K562 (cell line): ENCODE data around the gene PPP1R14C. TPM values are rescaled to one million over a fixed set of nuclear protein-coding genes. Genes with fewer than 3 reads are reported as not detected.

Source experiments
- ATAC-seq: fragments of 200-7000 bp; cut with Tn5 transposase; 3 replicates; pipeline ENCODE4 v1.9.1; 2020; ENCODE audit warnings: moderate library complexity
- BruUV-seq: library from RNA; stranded (reverse); fragments of 400-500 nt; replicated peaks from 2 replicates; lab custom pipeline; 2021; lab: Mats Ljungman, UMichigan
- CTCF ChIA-PET: fragments of 300-600 bp; formaldehyde crosslinking; extraction: SDS; loops from one replicate; lab custom pipeline; 2021; ENCODE audit warnings: low intra/inter-chr PET ratio; lab: Yijun Ruan, JAX
- POLR2A ChIA-PET: fragments of 300-600, 350-650 bp; sonication (Branson Sonifier 250); formaldehyde crosslinking; extraction: SDS; loops from one replicate; lab custom pipeline; 2021; ENCODE audit warnings: antibody characterized with exemption, inconsistent platforms; lab: Yijun Ruan, JAX
- DNase-seq, 4 experiments: peaks; one replicate each; pipeline versions ENCODE4 v3.0.0 to v3.0.0-alpha.2; 2011 to 2018; ENCODE audit warnings: low spot score in 3 of 4, mixed read lengths in 3 of 4; ENCODE audit errors: extremely low read depth in 1 of 4
- FAIRE-seq: peaks from 2 replicates; lab custom pipeline; 2011; peaks lifted over from hg19 to GRCh38; lab: Jason Lieb, UNC
- H2AFZ ChIP-seq: 2 replicates; pipeline ENCODE4 v1.6.0; 2011; ENCODE audit warnings: low read depth, low read length, control low read depth, inconsistent platforms
- H3K27ac ChIP-seq: fragments of 200-600 bp; 3 replicates; pipeline ENCODE4 v1.8.0; 2011; ENCODE audit warnings: low read depth, mild to moderate bottlenecking, control low read depth, inconsistent platforms, low read length, moderate library complexity, mixed read lengths; ENCODE audit errors: extremely low read depth
- H3K27me3 ChIP-seq, 2 experiments: fragments of 300-600 bp in 1 of 2; 2 replicates in 1 of 2; 3 replicates in 1 of 2; pipeline versions ENCODE4 v1.6.0 to v1.8.0; 2011; ENCODE audit warnings: inconsistent platforms in 2 of 2, low read length in 2 of 2, mild to moderate bottlenecking in 1 of 2, mixed read lengths in 1 of 2, moderate library complexity in 1 of 2; ENCODE audit not compliant: control insufficient read depth in 2 of 2, insufficient read depth in 2 of 2
- H3K36me3 ChIP-seq: fragments of 300-600 bp; 3 replicates; pipeline ENCODE4 v1.8.0; 2011; ENCODE audit warnings: mild to moderate bottlenecking, low read length, inconsistent platforms; ENCODE audit not compliant: control insufficient read depth, insufficient read depth
- H3K4me1 ChIP-seq, 2 experiments: fragments of 200-600 bp in 1 of 2; replicated peaks in 1 of 2; 2 replicates in 1 of 2; 3 replicates in 1 of 2; pipeline versions ENCODE4 v1.5.1 to v1.8.0; 2011; ENCODE audit warnings: inconsistent platforms in 2 of 2, low read length in 2 of 2, mild to moderate bottlenecking in 1 of 2, mixed read lengths in 1 of 2, moderate library complexity in 1 of 2; ENCODE audit not compliant: control insufficient read depth in 2 of 2, insufficient read depth in 2 of 2
- H3K4me2 ChIP-seq: 2 replicates; pipeline ENCODE4 v1.6.1; 2011; ENCODE audit warnings: low read length, control low read depth, inconsistent platforms, mixed read lengths; ENCODE audit not compliant: insufficient read depth
- H3K4me3 ChIP-seq: fragments of 200-600 bp; sonication (generic), shearing (Covaris generic); 2 replicates; pipeline ENCODE4 v1.5.1; 2016; ENCODE audit warnings: control low read depth, inconsistent platforms
- H3K79me2 ChIP-seq: fragments of 200-600 bp; 3 replicates; pipeline ENCODE4 v1.8.0; 2011; ENCODE audit warnings: low read length, inconsistent platforms; ENCODE audit not compliant: control insufficient read depth, insufficient read depth
- H3K9ac ChIP-seq, 2 experiments: 2 replicates each; pipeline versions ENCODE4 v1.6.0 to v1.6.1; 2011; ENCODE audit warnings: low read depth in 2 of 2, low read length in 2 of 2, control low read depth in 1 of 2, inconsistent platforms in 1 of 2, mild to moderate bottlenecking in 1 of 2, mixed read lengths in 1 of 2; ENCODE audit not compliant: insufficient read depth in 1 of 2
- H3K9me1 ChIP-seq: one replicate; pipeline ENCODE4 v1.6.0; 2011; ENCODE audit warnings: inconsistent platforms, mild to moderate bottlenecking, low read length, moderate library complexity; ENCODE audit not compliant: control insufficient read depth, insufficient read depth
- H3K9me3 ChIP-seq: replicated peaks from 2 replicates; pipeline ENCODE4 v1.5.1; 2011; ENCODE audit warnings: low read depth, low read length, inconsistent platforms; ENCODE audit not compliant: control insufficient read depth, insufficient read depth
- H4K20me1 ChIP-seq: replicated peaks from 2 replicates; pipeline ENCODE4 v1.6.1; 2011; ENCODE audit warnings: low read length, inconsistent platforms, mixed read lengths; ENCODE audit not compliant: control insufficient read depth, insufficient read depth
- ARNT ChIP-seq, 2 experiments: fragments of 450-650 bp; IDR thresholded peaks; 2 replicates each; pipeline ENCODE4 v1.6.1; 2016; ENCODE audit warnings: mild to moderate bottlenecking in 1 of 2
- ETS2 ChIP-seq: IDR thresholded peaks from 2 replicates; pipeline ENCODE4 v1.6.1; 2016; ENCODE audit warnings: borderline replicate concordance, missing genetic modification characterization, mild to moderate bottlenecking, moderate library complexity, missing compliant biosample characterization; ENCODE audit not compliant: poor library complexity, severe bottlenecking
- FOSL1 ChIP-seq: fragments of 200-800 bp; sonication (Bioruptor generic); conservative IDR thresholded peaks from 2 replicates; pipeline ENCODE4 v1.6.1; 2016; ENCODE audit warnings: missing genetic modification characterization, missing compliant biosample characterization
- MIER1 ChIP-seq: fragments of 450-650 bp; IDR thresholded peaks from 2 replicates; pipeline ENCODE4 v1.6.1; 2016; ENCODE audit warnings: antibody characterized with exemption, mild to moderate bottlenecking, low read depth
- SAFB ChIP-seq: fragments of 200-400 bp; formaldehyde crosslinking; IDR thresholded peaks from 2 replicates; pipeline ENCODE4 v1.6.1; 2017; ENCODE audit warnings: low read depth, low read length, borderline replicate concordance
- TBL1XR1 ChIP-seq, 2 experiments: IDR thresholded peaks; 2 replicates each; pipeline ENCODE4 v1.6.1; 2012; ENCODE audit warnings: improper control_type of control experiment in 2 of 2, low read length in 2 of 2, mild to moderate bottlenecking in 1 of 2
- YY1 ChIP-seq, 3 experiments: IDR thresholded peaks; 2 replicates each; pipeline ENCODE4 v1.6.1; 2011; ENCODE audit warnings: low read length in 2 of 3, mild to moderate bottlenecking in 2 of 3, moderate library complexity in 2 of 3, borderline replicate concordance in 1 of 3, control low read depth in 1 of 3, low read depth in 1 of 3; ENCODE audit not compliant: insufficient read depth in 3 of 3, insufficient replicate concordance in 2 of 3, control insufficient read depth in 1 of 3, insufficient read length in 1 of 3; ENCODE audit errors: extremely low read depth in 1 of 3
- ZNF318 ChIP-seq, 2 experiments: fragments of 450-650 bp; IDR thresholded peaks; 2 replicates each; pipeline ENCODE4 v1.6.1; 2016; ENCODE audit warnings: mild to moderate bottlenecking in 2 of 2, borderline replicate concordance in 1 of 2, low read depth in 1 of 2, moderate library complexity in 1 of 2
- ZNF431 ChIP-seq: sonication (generic); formaldehyde crosslinking; IDR thresholded peaks from 2 replicates; pipeline ENCODE4 v1.8.0; 2022; ENCODE audit warnings: mild to moderate bottlenecking, missing genetic modification reagents
- WGBS: fragments of 100-300 bp; shearing (Covaris generic); methylation state at CpG from one replicate; pipeline ENCODE4 v1.1.6; 2016; ENCODE audit warnings: low coverage, mixed read lengths; ENCODE audit not compliant: insufficient coverage; ENCODE audit errors: missing lambda C conversion rate; 5-methylcytosine and 5-hydroxymethylcytosine counted together
- in situ Hi-C: fragments of 300-500 bp; cut with MboI; formaldehyde crosslinking; loops from 4 replicates; pipeline ENCODE4 v1.15.0; 2018; ENCODE audit warnings: inconsistent platforms, mixed read lengths
- intact Hi-C: fragments of 100-400 bp; cut with micrococcal nuclease; formaldehyde crosslinking; loops from 2 replicates; pipeline ENCODE4 v1.14.2; 2022
- polyA plus RNA-seq, 8 experiments: library from polyadenylated mRNA; depleted of rRNA in 4 of 8; stranded (reverse) in 5 of 8; unstranded in 3 of 8; fragments of >200 nt; fragmentation: Nextera tagmentation in 2 of 8; fragmentation: Illumina TruSeq in 1 of 8; extraction: Ambion mirVana in 2 of 8; extraction: Trizol in 1 of 8; gene quantifications; 2 replicates each; pipeline versions ENCODE4 v1.2.1 to v1.2.3, GENCODE V29; 2011 to 2014; ENCODE audit warnings: inconsistent platforms in 1 of 8, missing spikeins in 1 of 8
- total RNA-seq, 7 experiments: library from RNA; depleted of rRNA in 6 of 7; stranded (reverse); fragments of >200 nt in 6 of 7; fragmentation: Illumina TruSeq in 2 of 7; extraction: Trizol in 2 of 7; gene quantifications; 2 replicates each; pipeline versions ENCODE4 v1.2.1 to v1.2.3, GENCODE V29; 2011 to 2021; ENCODE audit warnings: low replicate concordance in 1 of 7

The PPP1R14C gene
- total and polyA plus RNA-seq, 9 of the 15 experiments (the other 6 are each of a cell fraction or from before 2014, with no cell fraction given), result 4.5 to 16.6 (median 11.9) TPM

GRCh38 chr6:150290429-150290828 is 147.6 kb downstream of the PPP1R14C start:
- ATAC-seq, result peak; percentile 22
- no TSS peak for BruUV-seq
- H3K36me3 ChIP-seq, result no peaks in the 10 kb centered on the region
- FAIRE-seq, result no peak
- in situ Hi-C loops, result no loop called here
- CTCF ChIA-PET, result no interaction called here
- peaks cover 4% of the 10 kb centered on the region; the same call in 1 of the 2 replicates for H3K9me3 ChIP-seq
- H3K79me2 ChIP-seq, result no peaks in the 10 kb centered on the region
- no peaks in the 10 kb centered on the region for H3K9me1 ChIP-seq
- H3K4me3 ChIP-seq, result no peak overlapping the region
- POLR2A ChIA-PET, result interaction anchor here (1.5 to 2.5 kb wide), 4 partner anchors 10 to 24 kb away, joined by 3 to 11 read pairs (median 5); no protein-coding TSS in a partner anchor
- H4K20me1 ChIP-seq, result no peaks in the 10 kb centered on the region
- no peak overlapping the region for H3K27ac ChIP-seq
- no peaks in the 10 kb centered on the region for H3K27me3 ChIP-seq
- intact Hi-C loops, result no loop called here
- peak overlapping the region in 1 of 2 experiments; percentile 32; a peak in 1 of 4 replicates for H3K9ac ChIP-seq
- 39% methylated on average over 10 of the region's 10 CpGs for WGBS
- H2AFZ ChIP-seq, result peak overlapping the region; percentile 52
- no peak overlapping the region for H3K4me2 ChIP-seq
- peaks cover 14 to 36% of the 10 kb centered on the region in 2 experiments; a peak in 4 of 5 replicates for H3K4me1 ChIP-seq
- DNase-seq, result no peak
- TF ChIP-seq TBL1XR1 (IDR thresholded peaks at IDR 0.05; ENCODE audit: low read length in 2 of 2), result no peak
- TF ChIP-seq ZNF431 (CRISPR knock-in tag), result no peak
- TF ChIP-seq ETS2 (tag), result no peak
- TF ChIP-seq MIER1, result no peak
- TF ChIP-seq FOSL1 (tag), result peak; percentile 48; the same call in 1 of the 2 replicates
- TF ChIP-seq YY1 (IDR thresholded peaks at IDR 0.05; ENCODE audit: borderline replicate concordance in 1 of 3, control insufficient read depth in 1 of 3, extremely low read depth in 1 of 3, insufficient read depth in 3 of 3, insufficient read length in 1 of 3, insufficient replicate concordance in 2 of 3, low read depth in 1 of 3, low read length in 2 of 3), result peak in 1 of 3 experiments; percentile 17
- no peak for TF ChIP-seq SAFB
- TF ChIP-seq ARNT (IDR thresholded peaks at IDR 0.05), result no peak
- TF ChIP-seq ZNF318 (IDR thresholded peaks at IDR 0.05; ENCODE audit: borderline replicate concordance in 1 of 2, low read depth in 1 of 2), result no peak
